Stimulated activated naive CD4-positive, alpha-beta T cell treated with Interleukin-2 at 50 U/mL for 16 hours (primary cell): ENCODE results near the gene FNBP1.

Experiments
- DNase-seq: peaks from one replicate; lab custom pipeline; 2025; lab: John Stamatoyannopoulos, UW

Gene FNBP1

GRCh38 chr9:129889941-129890717 is 152.9 kb downstream of the FNBP1 start:
- DNase-seq: peak; percentile 70

GRCh38 chr9:129889122-129889940 is 153.7 kb downstream of the FNBP1 start:
- no peak for DNase-seq

GRCh38 chr9:129888293-129889121 is 154.5 kb downstream of the FNBP1 start:
- peak; percentile 92 for DNase-seq

- peak; percentile 74 for DNase-seq
Observed at GRCh38 chr9:129887334-129888292, 155.4 kb downstream of the FNBP1 start.

GRCh38 chr9:129886226-129887174 is 156.5 kb downstream of the FNBP1 start:
- DNase-seq: peak; percentile 54

GRCh38 chr9:129885670-129886106 is 157.3 kb downstream of the FNBP1 start:
- DNase-seq: peak; percentile 89

GRCh38 chr9:129885018-129885669 is 157.8 kb downstream of the FNBP1 start:
- no peak for DNase-seq

GRCh38 chr9:129884220-129885017 is 158.6 kb downstream of the FNBP1 start:
- peak; percentile 95 for DNase-seq

GRCh38 chr9:129881547-129882324 is 161.3 kb downstream of the FNBP1 start:
- no peak for DNase-seq

GRCh38 chr9:129880654-129881546 is 162.1 kb downstream of the FNBP1 start:
- DNase-seq: no peak

- DNase-seq: no peak
Observed at GRCh38 chr9:129879991-129880653, 162.9 kb downstream of the FNBP1 start.

GRCh38 chr9:129879103-129879699 is 163.8 kb downstream of the FNBP1 start:
- no peak for DNase-seq

- DNase-seq: no peak
Observed at GRCh38 chr9:129878291-129878690, 164.7 kb downstream of the FNBP1 start.

- DNase-seq: no peak
Observed at GRCh38 chr9:129876815-129877214, 166.2 kb downstream of the FNBP1 start.

GRCh38 chr9:129875687-129876395 is 167.1 kb downstream of the FNBP1 start:
- no peak for DNase-seq
